HepG2 (cell line): ENCODE measurements around the gene PDE3A. TPM values are rescaled to one million over a fixed set of nuclear protein-coding genes. Genes with fewer than 3 reads are reported as not detected.

Experiments used
- CREM ChIP-seq, 2 experiments: sonication (generic) in 1 of 2; formaldehyde crosslinking in 1 of 2; IDR thresholded peaks; 2 replicates each; pipeline versions ENCODE4 v1.4.0 to v1.6.1; 2016 to 2020; ENCODE audit warnings: antibody characterized with exemption in 1 of 2, mild to moderate bottlenecking in 1 of 2, missing genetic modification reagents in 1 of 2
- EZH2 ChIP-seq: conservative IDR thresholded peaks from 2 replicates; pipeline ENCODE4 v1.6.1; 2012; ENCODE audit warnings: mild to moderate bottlenecking, low read depth, low read length, moderate library complexity
- GABPA ChIP-seq, 2 experiments: IDR thresholded peaks; 2 replicates each; pipeline ENCODE4 v1.6.1; 2011 to 2016; ENCODE audit warnings: low read depth in 2 of 2, low read length in 1 of 2, missing biosample characterization in 1 of 2, missing genetic modification characterization in 1 of 2
- HES4 ChIP-seq: sonication (generic); formaldehyde crosslinking; IDR thresholded peaks from 2 replicates; pipeline ENCODE4 v1.9.0; 2021; ENCODE audit warnings: mild to moderate bottlenecking, missing genetic modification reagents, borderline replicate concordance
- MLLT10 ChIP-seq: sonication (generic); formaldehyde crosslinking; IDR thresholded peaks from 2 replicates; pipeline ENCODE4 v1.4.0; 2020; ENCODE audit warnings: missing genetic modification reagents
- NFE2L1 ChIP-seq: sonication (generic); formaldehyde crosslinking; IDR thresholded peaks from 2 replicates; pipeline ENCODE4 v1.4.0; 2020; ENCODE audit warnings: missing genetic modification reagents, mild to moderate bottlenecking, borderline replicate concordance
- NRL ChIP-seq: sonication (generic); formaldehyde crosslinking; IDR thresholded peaks from 2 replicates; pipeline ENCODE4 v1.5.0; 2020; ENCODE audit warnings: missing genetic modification reagents, mild to moderate bottlenecking, moderate library complexity, borderline replicate concordance
- PHF21A ChIP-seq: sonication (generic); formaldehyde crosslinking; IDR thresholded peaks from 2 replicates; pipeline ENCODE4 v1.5.0; 2020; ENCODE audit warnings: mild to moderate bottlenecking, missing genetic modification reagents
- RAD51 ChIP-seq: fragments of 450-650 bp; IDR thresholded peaks from 2 replicates; pipeline ENCODE4 v1.6.1; 2016; ENCODE audit warnings: borderline replicate concordance
- RCOR2 ChIP-seq: IDR thresholded peaks from 2 replicates; pipeline ENCODE4 v1.6.1; 2016; ENCODE audit warnings: missing biosample characterization, missing genetic modification reagents
- SMC3 ChIP-seq: IDR thresholded peaks from 2 replicates; pipeline ENCODE4 v1.6.1; 2011; ENCODE audit warnings: low read length, improper control_type of control experiment
- ZC3H4 ChIP-seq: sonication (generic); formaldehyde crosslinking; IDR thresholded peaks from 2 replicates; pipeline ENCODE4 v1.4.0; 2020; ENCODE audit warnings: missing genetic modification reagents, borderline replicate concordance
- ZFX ChIP-seq: sonication (generic); formaldehyde crosslinking; IDR thresholded peaks from 2 replicates; pipeline ENCODE4 v1.4.0; 2020; ENCODE audit warnings: mild to moderate bottlenecking, low read depth, missing genetic modification reagents, moderate library complexity
- ZKSCAN8 ChIP-seq: IDR thresholded peaks from 2 replicates; pipeline ENCODE4 v1.6.1; 2016; ENCODE audit warnings: borderline replicate concordance, missing genetic modification reagents, missing compliant biosample characterization
- ZMYM2 ChIP-seq: sonication (generic); formaldehyde crosslinking; IDR thresholded peaks from 2 replicates; pipeline ENCODE4 v1.8.0; 2022; ENCODE audit warnings: mild to moderate bottlenecking, missing genetic modification reagents
- ZNF510 ChIP-seq: sonication (generic); formaldehyde crosslinking; IDR thresholded peaks from 2 replicates; pipeline ENCODE4 v1.4.0; 2020; ENCODE audit warnings: low read depth, mild to moderate bottlenecking, missing genetic modification reagents
- ZNF674 ChIP-seq: sonication (generic); formaldehyde crosslinking; IDR thresholded peaks from 2 replicates; pipeline ENCODE4 v1.5.0; 2020; ENCODE audit warnings: low read depth, mild to moderate bottlenecking, missing genetic modification reagents
- ZNF720 ChIP-seq: sonication (generic); formaldehyde crosslinking; IDR thresholded peaks from 2 replicates; pipeline ENCODE4 v1.4.0; 2020; ENCODE audit warnings: missing genetic modification reagents
- ZNF749 ChIP-seq: sonication (generic); formaldehyde crosslinking; IDR thresholded peaks from 2 replicates; pipeline ENCODE4 v1.8.0; 2022; ENCODE audit warnings: mild to moderate bottlenecking, missing genetic modification reagents, moderate library complexity, borderline replicate concordance
- polyA plus RNA-seq, 8 experiments: library from polyadenylated mRNA; depleted of rRNA in 3 of 8; stranded (reverse) in 7 of 8; unstranded in 1 of 8; fragments of >200 nt; fragmentation: Illumina TruSeq in 4 of 8; extraction: Trizol in 4 of 8; gene quantifications; 2 replicates each; pipeline versions ENCODE4 v1.2.1 to v1.2.3, GENCODE V29; 2011 to 2016; ENCODE audit warnings: low read depth in 4 of 8, missing spikeins in 1 of 8, mixed read lengths in 1 of 8; ENCODE audit not compliant: insufficient read depth in 1 of 8
- total RNA-seq, 5 experiments: library from RNA; depleted of rRNA; stranded (reverse); fragments of >200 nt; fragmentation: Illumina TruSeq; extraction: Trizol; gene quantifications; 2 replicates each; pipeline ENCODE4 v1.2.3, GENCODE V29; 2016; ENCODE audit warnings: low read depth in 1 of 5
- TF ChIP-seq, protein P1 (sequence below): sonication (generic); formaldehyde crosslinking; IDR thresholded peaks from 2 replicates; pipeline ENCODE4 v1.5.1; 2020; ENCODE audit warnings: missing genetic modification reagents, mild to moderate bottlenecking, borderline replicate concordance
- TF ChIP-seq, protein P2 (sequence below): sonication (generic); formaldehyde crosslinking; IDR thresholded peaks from 2 replicates; pipeline ENCODE4 v1.8.0; 2022; ENCODE audit warnings: low read depth, missing genetic modification reagents
- TF ChIP-seq, protein P3 (sequence below): IDR thresholded peaks from 2 replicates; pipeline ENCODE4 v1.6.1; 2016
- TF ChIP-seq, protein P4 (sequence below): sonication (generic); formaldehyde crosslinking; IDR thresholded peaks from 2 replicates; pipeline ENCODE4 v1.9.0; 2021; ENCODE audit warnings: missing genetic modification reagents, mild to moderate bottlenecking, borderline replicate concordance

Gene PDE3A
- total and polyA plus RNA-seq, 2 of the 13 experiments (the other 11 are each of a cell fraction or from before 2014, with no cell fraction given): 0.77 to 1.5 TPM

DNA sequence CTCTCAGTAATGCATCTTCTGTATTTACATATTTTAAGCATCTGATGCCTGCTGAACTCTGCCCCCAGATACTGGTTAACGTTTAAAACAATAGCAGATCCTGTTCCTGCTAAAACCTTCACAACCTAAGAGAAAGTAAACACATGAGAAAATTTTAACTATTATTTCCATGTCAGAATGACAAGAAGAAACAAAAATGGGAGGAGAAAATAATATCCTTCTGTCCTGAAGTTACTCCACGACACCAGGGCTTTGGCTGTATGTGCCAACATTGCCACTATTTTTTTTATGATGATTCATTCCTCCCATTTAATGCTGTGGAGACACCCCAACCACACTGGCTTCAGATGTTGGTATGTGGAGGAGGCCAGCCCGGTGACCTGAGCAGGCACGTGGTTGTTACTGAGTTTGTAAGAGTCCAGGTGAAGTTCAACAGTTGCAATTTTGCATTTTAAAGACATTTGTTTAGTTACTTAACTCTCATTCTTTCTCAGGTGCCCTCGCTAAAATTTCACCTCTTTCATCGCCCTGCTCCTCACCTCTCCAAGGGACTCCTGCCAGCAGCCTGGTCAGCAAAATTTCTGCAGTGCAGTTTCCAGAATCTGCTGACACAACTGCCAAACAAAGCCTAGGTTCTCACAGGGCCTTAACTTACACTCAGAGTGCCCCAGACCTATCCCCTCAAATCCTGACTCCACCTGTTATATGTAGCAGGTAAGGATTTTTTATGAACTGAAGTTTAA is 261.2 kb downstream of the PDE3A start (continued):
- TF ChIP-seq, protein P1, sequence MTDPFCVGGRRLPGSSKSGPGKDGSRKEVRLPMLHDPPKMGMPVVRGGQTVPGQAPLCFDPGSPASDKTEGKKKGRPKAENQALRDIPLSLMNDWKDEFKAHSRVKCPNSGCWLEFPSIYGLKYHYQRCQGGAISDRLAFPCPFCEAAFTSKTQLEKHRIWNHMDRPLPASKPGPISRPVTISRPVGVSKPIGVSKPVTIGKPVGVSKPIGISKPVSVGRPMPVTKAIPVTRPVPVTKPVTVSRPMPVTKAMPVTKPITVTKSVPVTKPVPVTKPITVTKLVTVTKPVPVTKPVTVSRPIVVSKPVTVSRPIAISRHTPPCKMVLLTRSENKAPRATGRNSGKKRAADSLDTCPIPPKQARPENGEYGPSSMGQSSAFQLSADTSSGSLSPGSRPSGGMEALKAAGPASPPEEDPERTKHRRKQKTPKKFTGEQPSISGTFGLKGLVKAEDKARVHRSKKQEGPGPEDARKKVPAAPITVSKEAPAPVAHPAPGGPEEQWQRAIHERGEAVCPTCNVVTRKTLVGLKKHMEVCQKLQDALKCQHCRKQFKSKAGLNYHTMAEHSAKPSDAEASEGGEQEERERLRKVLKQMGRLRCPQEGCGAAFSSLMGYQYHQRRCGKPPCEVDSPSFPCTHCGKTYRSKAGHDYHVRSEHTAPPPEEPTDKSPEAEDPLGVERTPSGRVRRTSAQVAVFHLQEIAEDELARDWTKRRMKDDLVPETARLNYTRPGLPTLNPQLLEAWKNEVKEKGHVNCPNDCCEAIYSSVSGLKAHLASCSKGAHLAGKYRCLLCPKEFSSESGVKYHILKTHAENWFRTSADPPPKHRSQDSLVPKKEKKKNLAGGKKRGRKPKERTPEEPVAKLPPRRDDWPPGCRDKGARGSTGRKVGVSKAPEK (CRISPR knock-in tag): no peak
- TF ChIP-seq ZNF674 (no peak), ZMYM2 (CRISPR knock-in tag) (no peak), EZH2 (no peak), NRL (CRISPR knock-in tag) (no peak), SMC3 (no peak), ZKSCAN8 (CRISPR knock-in tag) (no peak), RAD51 (no peak), ZNF720 (no peak), ZNF510 (CRISPR knock-in tag) (no peak), MLLT10 (CRISPR knock-in tag) (no peak), GABPA (IDR thresholded peaks at IDR 0.05; ENCODE audit: low read depth, low read length) (no peak), GABPA (CRISPR knock-in tag; IDR thresholded peaks at IDR 0.05; ENCODE audit: low read depth) (no peak), ZFX (CRISPR knock-in tag) (peak; percentile 46; the same call in 1 of the 2 replicates), ZNF749 (CRISPR knock-in tag) (no peak), ZC3H4 (CRISPR knock-in tag) (no peak), PHF21A (CRISPR knock-in tag) (peak; percentile 54; the same call in 1 of the 2 replicates), HES4 (CRISPR knock-in tag) (no peak), CREM (IDR thresholded peaks at IDR 0.05) (peak; percentile 58), CREM (CRISPR knock-in tag; IDR thresholded peaks at IDR 0.05) (no peak), NFE2L1 (CRISPR knock-in tag) (no peak), RCOR2 (CRISPR knock-in tag) (peak; percentile 30; the same call in 1 of the 2 replicates)
- TF ChIP-seq, protein P2, sequence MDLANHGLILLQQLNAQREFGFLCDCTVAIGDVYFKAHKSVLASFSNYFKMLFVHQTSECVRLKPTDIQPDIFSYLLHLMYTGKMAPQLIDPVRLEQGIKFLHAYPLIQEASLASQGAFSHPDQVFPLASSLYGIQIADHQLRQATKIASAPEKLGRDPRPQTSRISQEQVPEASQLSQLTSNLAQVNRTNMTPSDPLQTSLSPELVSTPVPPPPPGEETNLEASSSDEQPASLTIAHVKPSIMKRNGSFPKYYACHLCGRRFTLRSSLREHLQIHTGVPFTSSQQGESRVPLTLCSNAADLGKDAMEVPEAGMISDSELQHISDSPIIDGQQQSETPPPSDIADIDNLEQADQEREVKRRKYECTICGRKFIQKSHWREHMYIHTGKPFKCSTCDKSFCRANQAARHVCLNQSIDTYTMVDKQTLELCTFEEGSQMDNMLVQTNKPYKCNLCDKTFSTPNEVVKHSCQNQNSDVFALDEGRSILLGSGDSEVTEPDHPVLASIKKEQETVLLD (CRISPR knock-in tag): no peak
- TF ChIP-seq, protein P3, sequence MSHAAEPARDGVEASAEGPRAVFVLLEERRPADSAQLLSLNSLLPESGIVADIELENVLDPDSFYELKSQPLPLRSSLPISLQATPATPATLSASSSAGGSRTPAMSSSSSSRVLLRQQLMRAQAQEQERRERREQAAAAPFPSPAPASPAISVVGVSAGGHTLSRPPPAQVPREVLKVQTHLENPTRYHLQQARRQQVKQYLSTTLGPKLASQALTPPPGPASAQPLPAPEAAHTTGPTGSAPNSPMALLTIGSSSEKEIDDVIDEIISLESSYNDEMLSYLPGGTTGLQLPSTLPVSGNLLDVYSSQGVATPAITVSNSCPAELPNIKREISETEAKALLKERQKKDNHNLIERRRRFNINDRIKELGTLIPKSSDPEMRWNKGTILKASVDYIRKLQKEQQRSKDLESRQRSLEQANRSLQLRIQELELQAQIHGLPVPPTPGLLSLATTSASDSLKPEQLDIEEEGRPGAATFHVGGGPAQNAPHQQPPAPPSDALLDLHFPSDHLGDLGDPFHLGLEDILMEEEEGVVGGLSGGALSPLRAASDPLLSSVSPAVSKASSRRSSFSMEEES (CRISPR knock-in tag): peak; percentile 62
- TF ChIP-seq, protein P4, sequence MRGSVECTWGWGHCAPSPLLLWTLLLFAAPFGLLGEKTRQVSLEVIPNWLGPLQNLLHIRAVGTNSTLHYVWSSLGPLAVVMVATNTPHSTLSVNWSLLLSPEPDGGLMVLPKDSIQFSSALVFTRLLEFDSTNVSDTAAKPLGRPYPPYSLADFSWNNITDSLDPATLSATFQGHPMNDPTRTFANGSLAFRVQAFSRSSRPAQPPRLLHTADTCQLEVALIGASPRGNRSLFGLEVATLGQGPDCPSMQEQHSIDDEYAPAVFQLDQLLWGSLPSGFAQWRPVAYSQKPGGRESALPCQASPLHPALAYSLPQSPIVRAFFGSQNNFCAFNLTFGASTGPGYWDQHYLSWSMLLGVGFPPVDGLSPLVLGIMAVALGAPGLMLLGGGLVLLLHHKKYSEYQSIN: no peak
